ENCODE measurements around the gene SLC4A2.

The SLC4A2 gene

DNA sequence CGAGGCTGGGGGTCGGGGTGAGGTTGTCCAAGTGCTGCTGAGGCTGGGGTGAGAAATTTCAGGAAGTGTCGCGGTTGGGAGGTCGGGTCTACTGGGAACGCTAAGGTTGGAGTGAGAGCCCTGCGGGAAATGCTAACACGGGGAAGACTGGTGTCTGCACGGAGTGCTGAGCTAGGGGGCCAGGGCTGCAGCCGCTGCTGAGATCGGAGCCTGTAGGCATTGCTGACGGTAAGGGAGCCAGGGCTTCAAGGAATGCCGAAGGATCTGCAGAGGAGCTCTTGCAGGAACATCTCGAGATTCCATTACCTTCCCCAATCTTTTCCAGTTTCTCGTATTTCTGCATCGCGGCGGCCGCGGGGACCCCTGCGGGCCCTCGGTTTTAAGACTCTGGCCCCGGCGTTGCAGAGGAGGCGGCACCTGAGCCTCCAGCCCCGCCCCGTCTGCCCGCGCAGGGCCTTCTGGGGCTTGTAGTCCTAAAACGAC lies 1.8 kb upstream of the SLC4A2 start, which contains the start of gene CDK5 (continued):
- no peak for TF ChIP-seq ZNF248 (tag by site-specific recombination; IDR thresholded peaks at IDR 0.05)
- TF ChIP-seq PRDM6 (tag by site-specific recombination; IDR thresholded peaks at IDR 0.05) = no peak
- no peak for TF ChIP-seq ZBTB21 (tag by site-specific recombination; IDR thresholded peaks at IDR 0.05)
- TF ChIP-seq ZNF140 (tag by site-specific recombination; IDR thresholded peaks at IDR 0.05) = no peak
- TF ChIP-seq ZNF596 (tag by site-specific recombination; IDR thresholded peaks at IDR 0.05) = no peak
- TF ChIP-seq OSR2 (tag by site-specific recombination; IDR thresholded peaks at IDR 0.05) = no peak
- TF ChIP-seq ZNF157 (tag by site-specific recombination; IDR thresholded peaks at IDR 0.05) = no peak
- no peak for TF ChIP-seq ZNF416 (tag by site-specific recombination; IDR thresholded peaks at IDR 0.05)
- no peak for TF ChIP-seq IKZF3 (tag by site-specific recombination; IDR thresholded peaks at IDR 0.05)
- peak; percentile 31; the same call in 1 of the 2 replicates for TF ChIP-seq ZNF692 (tag by site-specific recombination; IDR thresholded peaks at IDR 0.05)
- no peak for TF ChIP-seq HOXC10 (CRISPR knock-in tag; IDR thresholded peaks at IDR 0.05)
- TF ChIP-seq ZNF558 (tag by site-specific recombination; IDR thresholded peaks at IDR 0.05) = no peak
- no peak for TF ChIP-seq ZNF354C (tag by site-specific recombination; IDR thresholded peaks at IDR 0.05; ENCODE audit: borderline replicate concordance, low read depth)
- no peak for TF ChIP-seq ZNF76 (tag by site-specific recombination; IDR thresholded peaks at IDR 0.05; ENCODE audit: borderline replicate concordance, low read depth)
- no peak for TF ChIP-seq ZFP3 (tag by site-specific recombination; IDR thresholded peaks at IDR 0.05; ENCODE audit: low read depth)
- 0 out of 2 replicates have a peak, but pooled peaks have one; percentile 4 for TF ChIP-seq ZBTB7A (tag by site-specific recombination; IDR thresholded peaks at IDR 0.05; ENCODE audit: low read depth)
- TF ChIP-seq PATZ1 (tag by site-specific recombination; IDR thresholded peaks at IDR 0.05) = peak; percentile 9

GRCh38 chr7:151057989-151058780 lies 1.2 kb upstream of the SLC4A2 start:
- POLR2A ChIA-PET = interaction anchor here (0.5 to 3.4 kb wide), 11 partner anchors 11 to 169 kb away, joined by 3 to 13 read pairs (median 5); partner anchors contain the start of genes ABCB8, ABCF2 and FASTK
- TF ChIP-seq ZSCAN4 (tag by site-specific recombination; IDR thresholded peaks at IDR 0.05) (peak; percentile 14; the same call in 1 of the 2 replicates), ZNF623 (tag by site-specific recombination; IDR thresholded peaks at IDR 0.05) (0 out of 2 replicates have a peak, but pooled peaks have one; percentile 12), ZNF394 (tag by site-specific recombination; IDR thresholded peaks at IDR 0.05; ENCODE audit: borderline replicate concordance) (peak; percentile 50; the same call in 1 of the 2 replicates), ZNF112 (tag by site-specific recombination; IDR thresholded peaks at IDR 0.05) (no peak), ZBTB8A (tag by site-specific recombination; IDR thresholded peaks at IDR 0.05) (peak; percentile 73), ZNF2 (tag by site-specific recombination; IDR thresholded peaks at IDR 0.05) (peak; percentile 65; the same call in 1 of the 2 replicates), SP3 (tag by site-specific recombination; IDR thresholded peaks at IDR 0.05) (peak; percentile 98), ZNF560 (tag by site-specific recombination; IDR thresholded peaks at IDR 0.05; ENCODE audit: borderline replicate concordance) (no peak), ZNF114 (tag by site-specific recombination; IDR thresholded peaks at IDR 0.05) (no peak), ZNF843 (tag by site-specific recombination; IDR thresholded peaks at IDR 0.05) (peak; percentile 54; the same call in 1 of the 2 replicates), ZNF660 (tag by site-specific recombination; IDR thresholded peaks at IDR 0.05) (no peak), KLF17 (tag by site-specific recombination; IDR thresholded peaks at IDR 0.05) (peak; percentile 31; the same call in 1 of the 2 replicates)

More at GRCh38 chr7:151057989-151058780, 1.2 kb upstream of the SLC4A2 start:
- no peaks in the 10 kb centered on the region for H3K9me3 ChIP-seq (ENCODE audit: control insufficient read depth, insufficient read depth, low read depth, low read length)
- peak overlapping the region; percentile 49 for H3K4me3 ChIP-seq (ENCODE audit: low read depth, low read length)
- H3K4me1 ChIP-seq (ENCODE audit: control insufficient read depth, insufficient read depth, low read length) = no peaks in the 10 kb centered on the region; the same call in 1 of the 2 replicates
- H3K27ac ChIP-seq (ENCODE audit: extremely low read depth, low read depth, low read length) = peak overlapping the region; percentile 48
- peaks cover 0 to 42% of the 10 kb centered on the region in 2 experiments; a peak in 1 of 3 replicates for H3K36me3 ChIP-seq (ENCODE audit: control insufficient read depth in 2 of 2, insufficient read depth in 1 of 2, low read length in 2 of 2)
- CTCF ChIA-PET = interaction anchor here (0.8 to 1.9 kb wide), 3 partner anchors 27 to 46 kb away, joined by 3 to 4 read pairs (median 4); no protein-coding TSS in a partner anchor
